Activated CD8-positive, alpha-beta memory T cell treated with anti-CD3 and anti-CD28 coated beads, Interleukin-2, amount 10 ng/mL, durations not matched to agents 7 days and 5 days (primary cell): ENCODE results near the gene AHI1. TPM values are rescaled to one million over a fixed set of nuclear protein-coding genes. Genes with fewer than 3 reads are reported as not detected.

Experiments
- ATAC-seq: fragments of 150-1000 bp; cut with Tn5 transposase; one replicate; pipeline ENCODE4 v1.10.0; 2021; ENCODE audit warnings: moderate library complexity
- CTCF ChIA-PET: fragments of 350-600 bp; sonication (Branson Sonifier 250); formaldehyde crosslinking; loops from one replicate; lab custom pipeline; 2021; ENCODE audit warnings: antibody characterized with exemption; lab: Charles Lee
- DNase-seq: peaks from one replicate; pipeline ENCODE4 v3.0.0-alpha.2; 2020
- H3K27ac Mint-ChIP-seq: one replicate; pipeline ENCODE4 v1.8.0; 2021; ENCODE audit warnings: mild to moderate bottlenecking, mixed read lengths
- H3K27me3 Mint-ChIP-seq: one replicate; pipeline ENCODE4 v1.8.0; 2021; ENCODE audit warnings: mixed read lengths
- H3K36me3 Mint-ChIP-seq: one replicate; pipeline ENCODE4 v1.8.0; 2021; ENCODE audit warnings: mild to moderate bottlenecking, mixed read lengths
- H3K4me1 Mint-ChIP-seq: one replicate; pipeline ENCODE4 v1.8.0; 2021; ENCODE audit warnings: mixed read lengths
- H3K4me3 Mint-ChIP-seq: one replicate; pipeline ENCODE4 v1.8.0; 2021; ENCODE audit warnings: mild to moderate bottlenecking, moderate library complexity, mixed read lengths
- H3K9me3 Mint-ChIP-seq: one replicate; pipeline ENCODE4 v1.8.0; 2022; ENCODE audit warnings: low read depth, mixed read lengths
- total RNA-seq, 2 experiments: library from RNA; stranded (reverse); gene quantifications; one replicate each; pipeline ENCODE4 v1.2.3, GENCODE V29; 2021

AHI1 gene
- total RNA-seq: 10 to 100 TPM; 29.8 to 88.0 TPM

DNA sequence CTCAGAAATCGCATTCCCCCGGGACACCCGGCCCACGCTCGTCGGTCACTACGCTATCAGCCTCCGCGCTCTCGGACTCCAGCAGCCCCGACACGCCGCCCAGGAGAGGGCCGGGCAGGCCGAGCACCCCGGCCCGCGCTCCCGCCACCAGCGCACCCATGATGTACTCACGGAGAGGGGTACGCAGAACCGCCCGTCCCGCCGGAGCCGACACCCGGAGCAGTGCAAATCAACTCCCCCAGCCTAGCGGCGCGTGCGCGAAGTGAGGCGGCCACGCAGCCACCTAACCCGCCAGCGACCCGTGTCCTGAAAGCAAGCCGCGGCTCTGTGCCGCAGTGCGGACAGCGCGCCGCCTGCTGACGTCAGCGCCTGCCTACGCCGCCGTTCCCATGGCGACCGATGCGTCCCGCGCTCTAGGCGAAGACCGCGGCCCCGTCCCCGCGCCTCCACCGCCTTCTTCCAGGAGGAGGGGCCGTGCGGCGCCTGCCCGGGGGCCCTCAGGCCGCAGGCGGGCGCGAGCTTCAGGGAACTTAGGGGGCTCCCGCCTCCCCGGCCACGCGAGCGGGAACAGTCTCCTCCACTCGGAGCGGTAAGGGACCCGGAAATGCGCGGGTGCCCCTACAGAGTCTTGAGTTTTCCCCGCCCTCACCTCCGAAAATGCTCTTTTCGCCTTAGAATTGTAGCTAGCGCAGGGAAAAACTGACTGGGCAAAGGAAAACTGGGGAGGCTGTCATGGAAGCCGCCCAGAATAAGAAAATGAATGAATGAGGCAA is at the start of gene AHI1:
Gene AHI1, minus strand, starts transcription at position 329 of the 773 bp plus-strand sequence. CDS start 5,503 bp downstream, outside the sequence.
- H3K27me3 Mint-ChIP-seq: no peaks in the 10 kb centered on the region
- CTCF ChIA-PET: interaction anchor here (0.9 to 2.0 kb wide), 5 partner anchors 9 to 792 kb away, joined by 4 to 9 read pairs (median 5); partner anchors contain the start of gene BCLAF1
- peaks cover 21% of the 10 kb centered on the region for H3K4me1 Mint-ChIP-seq
- peak; percentile 83 for ATAC-seq
- peaks cover 22% of the 10 kb centered on the region for H3K36me3 Mint-ChIP-seq
- H3K4me3 Mint-ChIP-seq: no peak within 1 kb of the TSS
- H3K27ac Mint-ChIP-seq: no peak within 1 kb of the TSS
- H3K9me3 Mint-ChIP-seq: no peaks in the 10 kb centered on the region
- DNase-seq: peak; percentile 92

DNA sequence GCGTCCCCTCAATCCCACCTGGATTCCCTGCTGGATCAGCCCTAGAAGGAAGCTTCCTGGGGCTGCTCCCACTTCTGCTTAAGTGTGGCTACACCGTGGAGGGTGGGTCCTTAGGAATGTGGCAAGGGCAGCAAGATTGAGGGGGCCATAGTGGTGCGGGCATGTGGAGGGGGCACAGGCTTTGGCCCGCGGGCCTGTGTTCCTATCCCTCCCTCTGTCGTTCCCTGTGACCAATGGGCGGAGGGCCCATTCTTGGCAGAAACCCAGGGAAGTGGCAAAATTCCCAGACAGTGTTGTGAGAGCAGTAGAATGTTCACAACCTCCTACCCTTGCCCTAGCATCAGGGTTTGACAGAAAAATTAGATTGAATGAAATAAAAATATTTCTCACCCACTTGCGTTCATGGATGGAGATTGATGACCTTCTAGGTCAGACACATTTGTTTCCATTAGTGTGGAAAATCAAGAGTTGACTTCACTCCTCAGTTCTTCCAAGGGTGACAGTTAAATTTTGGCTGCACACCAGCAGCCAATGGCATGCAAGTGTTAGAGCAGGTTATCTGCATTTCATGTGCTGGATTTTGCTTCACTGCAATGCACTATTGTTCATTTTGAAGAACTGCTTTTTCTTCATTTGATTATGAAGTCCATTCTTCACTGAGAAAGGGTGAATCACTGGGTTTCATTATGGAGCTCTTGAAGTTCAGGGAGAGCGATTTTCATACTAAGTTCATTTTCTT is 49.3 kb upstream of the AHI1 start:
- peaks cover 14% of the 10 kb centered on the region for H3K36me3 Mint-ChIP-seq
- CTCF ChIA-PET: interaction anchor here (1.4 kb wide), 1 partner anchor 679 kb away, joined by 3 read pairs; no protein-coding TSS in a partner anchor
- H3K4me1 Mint-ChIP-seq: peaks cover 1% of the 10 kb centered on the region
- H3K4me3 Mint-ChIP-seq: no peak overlapping the region
- H3K9me3 Mint-ChIP-seq: no peaks in the 10 kb centered on the region
- H3K27me3 Mint-ChIP-seq: peaks cover 24% of the 10 kb centered on the region
- no peak for DNase-seq
- no peak overlapping the region for H3K27ac Mint-ChIP-seq
- ATAC-seq: no peak

DNA sequence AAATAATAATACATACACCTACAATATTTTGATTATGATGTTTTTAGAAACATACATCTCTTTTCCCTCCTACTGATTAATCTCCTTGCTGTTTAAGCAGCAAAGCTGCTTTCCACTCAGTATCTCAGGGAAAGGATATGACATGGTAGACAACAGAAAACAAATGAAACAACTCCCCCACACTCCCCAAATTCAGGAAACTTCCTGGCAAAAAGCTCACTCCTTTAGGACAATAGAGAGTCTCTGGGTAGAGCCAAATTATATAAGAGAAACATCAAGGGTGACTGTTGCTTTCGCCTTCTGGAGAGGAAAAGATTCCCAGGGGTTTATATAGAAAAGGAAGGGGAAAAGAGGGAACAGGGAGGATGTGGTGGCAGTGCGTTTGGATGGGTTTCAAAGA is 48.7 kb upstream of the AHI1 start:
- no peak overlapping the region for H3K27ac Mint-ChIP-seq

DNA sequence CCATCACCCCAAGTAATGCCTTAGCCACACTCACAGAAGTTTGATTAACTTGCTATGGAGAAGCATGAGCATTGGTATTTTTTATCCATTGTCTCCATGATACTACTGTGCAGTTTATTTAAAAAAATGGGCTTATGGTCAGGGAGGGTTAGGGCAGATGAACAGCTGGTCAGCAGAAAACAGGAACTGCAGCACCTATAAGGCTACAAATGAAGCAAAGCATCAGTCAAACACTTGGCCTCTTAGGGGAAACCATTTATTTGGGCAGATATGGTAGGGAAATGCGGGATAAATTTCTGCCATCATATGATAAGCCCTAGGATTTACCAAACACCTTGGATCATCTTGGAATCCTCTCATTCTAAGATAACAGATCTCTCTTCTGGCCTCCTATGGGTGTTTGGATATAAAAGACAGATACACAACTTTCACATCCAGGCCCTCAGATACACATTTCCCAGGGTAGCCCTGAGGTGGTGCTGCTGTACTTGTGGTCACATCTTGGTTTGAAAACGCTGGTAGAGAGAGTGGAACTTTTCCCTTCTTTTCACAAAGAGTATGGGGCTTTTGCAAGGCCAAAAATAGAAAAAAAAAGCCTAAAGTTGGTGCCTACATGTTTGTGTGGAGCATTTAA is 42.8 kb upstream of the AHI1 start:
- CTCF ChIA-PET: interaction anchor here (1.1 to 1.3 kb wide), 2 partner anchors 16 to 686 kb away, joined by 4 to 5 read pairs; no protein-coding TSS in a partner anchor
- H3K4me1 Mint-ChIP-seq: peaks cover 42% of the 10 kb centered on the region
- peaks cover 32% of the 10 kb centered on the region for H3K36me3 Mint-ChIP-seq
- H3K9me3 Mint-ChIP-seq: peaks cover 3% of the 10 kb centered on the region
- peaks cover 12% of the 10 kb centered on the region for H3K27me3 Mint-ChIP-seq
- DNase-seq (no peak), ATAC-seq (no peak)
- no peak overlapping the region for H3K4me3 Mint-ChIP-seq
- no peak overlapping the region for H3K27ac Mint-ChIP-seq

More for the DNA sequence above, 48.7 kb upstream of the AHI1 start:
- Mint-ChIP-seq H3K4me3 (no peak overlapping the region), H3K9me3 (no peaks in the 10 kb centered on the region), H3K36me3 (peaks cover 19% of the 10 kb centered on the region), H3K27me3 (peaks cover 30% of the 10 kb centered on the region), H3K4me1 (peaks cover 1% of the 10 kb centered on the region)
- DNase-seq: no peak
- ATAC-seq: no peak
- CTCF ChIA-PET: interaction anchor here (1.4 kb wide), 1 partner anchor 680 kb away, joined by 3 read pairs; no protein-coding TSS in a partner anchor

DNA sequence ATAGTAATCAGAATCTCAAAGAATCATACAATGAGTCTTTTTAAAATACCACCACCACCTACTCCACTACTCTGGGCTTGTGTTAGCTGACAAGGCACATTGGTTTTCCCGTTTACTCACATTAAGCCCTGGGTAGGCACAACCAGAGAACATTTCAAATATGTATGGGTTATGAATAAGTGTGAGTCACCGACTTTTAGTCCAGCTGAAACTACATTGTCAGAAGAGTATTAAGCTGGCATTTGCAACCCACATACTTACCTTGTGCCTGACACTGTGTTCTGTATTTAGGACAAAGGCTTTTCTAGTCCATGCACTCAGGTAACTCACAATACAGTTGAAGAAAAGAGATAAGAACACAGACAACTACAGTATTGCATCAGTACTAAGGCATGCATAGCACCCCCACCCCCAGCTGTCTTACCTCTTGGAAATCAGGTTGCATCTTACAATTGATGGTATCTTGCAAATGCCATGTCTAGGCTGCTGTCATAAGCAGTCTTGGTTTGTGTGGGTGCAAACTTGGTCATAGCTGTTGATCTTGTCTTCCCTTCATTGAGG is 40.3 kb upstream of the AHI1 start:
- peaks cover 9% of the 10 kb centered on the region for H3K27me3 Mint-ChIP-seq
- peak overlapping the region; percentile 10 for H3K4me3 Mint-ChIP-seq
- peaks cover 25% of the 10 kb centered on the region for H3K36me3 Mint-ChIP-seq
- CTCF ChIA-PET: interaction anchor here (0.9 to 3.8 kb wide), 8 partner anchors 17 to 688 kb away, joined by 3 to 17 read pairs (median 9); no protein-coding TSS in a partner anchor
- peaks cover 45% of the 10 kb centered on the region for H3K4me1 Mint-ChIP-seq
- H3K27ac Mint-ChIP-seq: peak overlapping the region; percentile 82
- peak; percentile 84 for DNase-seq
- ATAC-seq: peak; percentile 83
- H3K9me3 Mint-ChIP-seq: peaks cover 3% of the 10 kb centered on the region

DNA sequence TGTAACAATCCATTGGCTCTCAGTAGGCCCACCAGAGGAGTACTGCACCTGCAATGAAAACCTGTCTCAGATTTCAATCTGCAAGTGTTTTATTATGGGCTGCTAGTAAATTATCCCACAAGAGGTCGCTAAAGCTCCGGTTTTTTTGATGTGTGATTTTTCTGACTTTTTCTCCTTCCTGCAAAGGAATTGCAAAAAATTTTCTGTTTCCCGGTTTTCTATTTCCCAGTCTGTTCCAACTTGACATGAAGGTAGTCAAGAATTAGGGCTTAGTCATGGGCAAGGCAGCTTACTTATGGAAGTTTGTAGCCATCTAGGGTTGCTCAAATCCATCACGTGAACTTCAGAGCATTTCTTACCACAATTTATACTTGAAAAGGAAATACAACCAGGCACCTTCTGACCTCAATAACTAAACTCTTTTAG is 38.5 kb upstream of the AHI1 start:
- H3K4me3 Mint-ChIP-seq: no peak overlapping the region
- H3K9me3 Mint-ChIP-seq: peaks cover 3% of the 10 kb centered on the region
- peak overlapping the region; percentile 73 for H3K27ac Mint-ChIP-seq
- ATAC-seq (peak; percentile 48), DNase-seq (no peak)
- peaks cover 45% of the 10 kb centered on the region for H3K4me1 Mint-ChIP-seq
- H3K36me3 Mint-ChIP-seq: peaks cover 13% of the 10 kb centered on the region
- CTCF ChIA-PET: interaction anchor here (0.6 to 3.8 kb wide), 35 partner anchors 9 to 781 kb away, joined by 3 to 35 read pairs (median 5); partner anchors contain the start of gene AHI1
- H3K27me3 Mint-ChIP-seq: no peaks in the 10 kb centered on the region

DNA sequence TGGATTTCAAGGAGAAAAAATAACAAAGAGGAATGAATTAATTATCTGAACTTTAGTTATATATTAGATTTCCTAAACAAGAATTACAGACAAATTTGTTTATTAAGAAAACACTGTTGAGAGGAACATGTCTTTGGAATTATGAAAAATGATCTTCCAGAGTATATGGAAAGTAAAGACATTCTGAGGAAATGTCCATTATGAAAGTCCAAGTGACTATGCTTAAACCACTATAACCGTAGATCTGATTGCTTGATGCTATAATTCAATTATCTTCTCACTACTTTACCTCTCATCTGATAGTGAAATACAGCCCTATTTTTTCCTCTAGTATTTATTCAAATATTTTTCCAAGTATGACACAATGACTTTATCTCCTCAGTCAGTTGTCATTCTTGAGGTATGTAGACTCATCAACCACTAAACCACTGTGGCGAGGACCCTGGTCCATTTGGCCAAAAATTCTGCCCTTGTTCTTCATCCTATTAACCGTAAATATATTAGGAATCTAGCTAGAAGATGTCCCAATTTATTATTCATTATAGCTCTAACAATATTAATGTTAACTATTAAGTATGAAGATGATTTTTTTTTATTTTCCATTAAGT is 37.3 kb upstream of the AHI1 start:
- H3K4me1 Mint-ChIP-seq: peaks cover 36% of the 10 kb centered on the region
- H3K27ac Mint-ChIP-seq: no peak overlapping the region
- no peaks in the 10 kb centered on the region for H3K27me3 Mint-ChIP-seq
- no peak for ATAC-seq
- H3K36me3 Mint-ChIP-seq: peaks cover 7% of the 10 kb centered on the region
- H3K9me3 Mint-ChIP-seq: peaks cover 3% of the 10 kb centered on the region
- CTCF ChIA-PET: interaction anchor here (0.9 to 3.8 kb wide), 22 partner anchors 8 to 783 kb away, joined by 3 to 35 read pairs (median 6); partner anchors contain the start of gene AHI1
- H3K4me3 Mint-ChIP-seq: no peak overlapping the region
- no peak for DNase-seq

DNA sequence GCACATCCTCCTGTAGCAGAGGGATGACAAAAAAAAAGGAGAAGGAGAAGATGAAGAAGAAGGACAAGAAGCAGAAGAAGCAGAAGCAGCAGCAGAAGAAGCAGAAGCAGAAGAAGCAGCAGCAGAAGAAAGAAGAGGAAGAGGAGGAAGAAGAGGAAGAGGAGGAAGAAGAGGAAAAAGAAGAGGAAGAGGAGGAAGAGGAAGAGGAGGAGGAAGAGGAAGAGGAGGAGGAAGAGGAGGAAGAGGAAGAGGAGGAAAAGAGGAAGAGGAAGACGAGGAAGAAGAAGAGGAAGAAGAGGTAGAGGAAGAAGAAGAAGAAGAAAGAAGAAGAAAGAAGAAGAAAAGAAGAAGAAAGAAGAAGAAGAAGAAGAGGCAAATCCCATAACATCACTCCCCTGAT is 35.0 kb upstream of the AHI1 start:
- no peaks in the 10 kb centered on the region for H3K27me3 Mint-ChIP-seq
- H3K4me1 Mint-ChIP-seq: peaks cover 20% of the 10 kb centered on the region
- ATAC-seq: no peak
- no peak overlapping the region for H3K27ac Mint-ChIP-seq
- no peak overlapping the region for H3K4me3 Mint-ChIP-seq
- CTCF ChIA-PET: no interaction called here
- DNase-seq: no peak
- no peaks in the 10 kb centered on the region for H3K9me3 Mint-ChIP-seq
- no peaks in the 10 kb centered on the region for H3K36me3 Mint-ChIP-seq

DNA sequence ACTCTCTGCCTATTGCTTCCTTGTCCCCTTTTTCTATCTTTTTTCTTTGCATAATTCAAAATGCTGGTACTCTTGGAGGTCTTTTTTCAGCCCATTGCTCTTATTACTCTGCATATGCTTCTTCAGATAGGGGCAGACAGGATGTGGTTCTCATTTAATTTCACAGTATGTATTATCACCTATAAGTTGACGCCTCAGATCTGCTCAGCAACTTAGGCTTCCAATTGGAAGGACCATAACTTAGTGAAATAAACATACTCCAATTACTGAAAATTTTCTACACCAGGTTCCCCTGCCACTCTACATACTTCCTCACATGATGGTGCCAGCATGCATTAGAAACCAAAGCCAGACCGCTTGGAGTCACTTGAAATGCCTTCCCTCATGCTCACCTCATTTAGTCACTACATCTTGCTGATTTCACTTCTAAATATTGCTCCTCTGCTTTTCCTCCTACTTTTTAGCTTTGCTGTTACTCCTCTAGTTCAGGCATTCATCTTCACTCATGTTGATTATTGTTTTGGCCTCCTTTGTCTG is 34.5 kb upstream of the AHI1 start:
- ATAC-seq (no peak), DNase-seq (no peak)
- H3K36me3 Mint-ChIP-seq: no peaks in the 10 kb centered on the region
- no peaks in the 10 kb centered on the region for H3K27me3 Mint-ChIP-seq
- no peak overlapping the region for H3K27ac Mint-ChIP-seq
- H3K4me1 Mint-ChIP-seq: peaks cover 16% of the 10 kb centered on the region
- H3K4me3 Mint-ChIP-seq: no peak overlapping the region
- CTCF ChIA-PET: no interaction called here
- H3K9me3 Mint-ChIP-seq: no peaks in the 10 kb centered on the region

DNA sequence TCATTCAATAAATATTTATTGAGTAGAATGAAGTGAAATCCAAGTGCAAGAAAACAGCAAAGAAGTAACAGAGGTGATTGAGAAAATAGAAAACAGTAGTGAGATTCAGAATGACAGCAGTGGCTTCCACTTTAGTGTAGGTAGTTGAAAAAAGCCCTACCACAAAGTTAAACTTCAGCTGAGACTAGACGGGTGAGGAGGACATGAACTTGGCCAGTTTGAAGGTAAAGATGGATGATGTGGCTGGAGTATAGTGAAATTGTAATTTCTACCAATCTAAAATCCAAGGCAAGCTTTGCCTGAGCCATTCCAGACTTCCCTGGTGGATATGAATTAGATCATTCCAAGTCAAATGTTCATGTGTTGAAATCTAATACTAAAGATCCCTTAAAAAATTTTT is 32.6 kb upstream of the AHI1 start:
- H3K4me1 Mint-ChIP-seq: peaks cover 4% of the 10 kb centered on the region
- ATAC-seq (no peak), DNase-seq (no peak)
- no peaks in the 10 kb centered on the region for H3K27me3 Mint-ChIP-seq
- H3K9me3 Mint-ChIP-seq: no peaks in the 10 kb centered on the region
- H3K27ac Mint-ChIP-seq: no peak overlapping the region
- CTCF ChIA-PET: interaction anchor here (1.6 kb wide), 1 partner anchor 696 kb away, joined by 5 read pairs; no protein-coding TSS in a partner anchor
- H3K4me3 Mint-ChIP-seq: no peak overlapping the region
- H3K36me3 Mint-ChIP-seq: no peaks in the 10 kb centered on the region

DNA sequence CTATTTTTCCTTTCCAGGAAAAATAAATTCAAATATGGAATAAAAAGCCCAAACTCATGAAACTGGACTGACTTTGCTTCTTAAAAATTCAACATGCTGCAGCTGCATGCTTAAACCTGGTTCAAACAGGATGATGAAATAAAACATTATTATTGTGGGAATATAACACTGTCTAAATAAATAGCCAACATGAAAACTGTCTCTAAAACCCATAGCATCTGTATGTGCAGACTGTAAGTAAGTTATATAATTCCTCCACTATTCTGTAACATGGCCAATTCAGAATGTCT is 30.4 kb upstream of the AHI1 start:
- no peaks in the 10 kb centered on the region for H3K27me3 Mint-ChIP-seq
- peaks cover 1% of the 10 kb centered on the region for H3K36me3 Mint-ChIP-seq
- no peaks in the 10 kb centered on the region for H3K9me3 Mint-ChIP-seq
- CTCF ChIA-PET: no interaction called here
- no peak overlapping the region for H3K27ac Mint-ChIP-seq
- DNase-seq (no peak), ATAC-seq (no peak)
- H3K4me3 Mint-ChIP-seq: no peak overlapping the region
- peaks cover 6% of the 10 kb centered on the region for H3K4me1 Mint-ChIP-seq
